Measurements from ENCODE around the gene PRR5L. TPM values are rescaled to one million over a fixed set of nuclear protein-coding genes. Genes with fewer than 3 reads are reported as not detected.

PRR5L gene
- total and polyA plus RNA-seq, 2 experiments from 2014 or later = 3.1 to 7.5 TPM

- 71% methylated on average over 3 of the region's 3 CpGs for WGBS (ENCODE audit: low lambda C conversion rate, missing lambda C conversion rate)
- TF ChIP-seq EZH2 (IDR thresholded peaks at IDR 0.05; ENCODE audit: borderline replicate concordance) (no peak), EZH2phosphoT487 (IDR thresholded peaks at IDR 0.05; ENCODE audit: low read depth, severe bottlenecking, unreplicated experiment) (no peak)
- TF ChIP-seq, protein P1, sequence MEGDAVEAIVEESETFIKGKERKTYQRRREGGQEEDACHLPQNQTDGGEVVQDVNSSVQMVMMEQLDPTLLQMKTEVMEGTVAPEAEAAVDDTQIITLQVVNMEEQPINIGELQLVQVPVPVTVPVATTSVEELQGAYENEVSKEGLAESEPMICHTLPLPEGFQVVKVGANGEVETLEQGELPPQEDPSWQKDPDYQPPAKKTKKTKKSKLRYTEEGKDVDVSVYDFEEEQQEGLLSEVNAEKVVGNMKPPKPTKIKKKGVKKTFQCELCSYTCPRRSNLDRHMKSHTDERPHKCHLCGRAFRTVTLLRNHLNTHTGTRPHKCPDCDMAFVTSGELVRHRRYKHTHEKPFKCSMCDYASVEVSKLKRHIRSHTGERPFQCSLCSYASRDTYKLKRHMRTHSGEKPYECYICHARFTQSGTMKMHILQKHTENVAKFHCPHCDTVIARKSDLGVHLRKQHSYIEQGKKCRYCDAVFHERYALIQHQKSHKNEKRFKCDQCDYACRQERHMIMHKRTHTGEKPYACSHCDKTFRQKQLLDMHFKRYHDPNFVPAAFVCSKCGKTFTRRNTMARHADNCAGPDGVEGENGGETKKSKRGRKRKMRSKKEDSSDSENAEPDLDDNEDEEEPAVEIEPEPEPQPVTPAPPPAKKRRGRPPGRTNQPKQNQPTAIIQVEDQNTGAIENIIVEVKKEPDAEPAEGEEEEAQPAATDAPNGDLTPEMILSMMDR (IDR thresholded peaks at IDR 0.05; ENCODE audit: poor library complexity) = no peak
These were observed 4.6 kb downstream of the PRR5L start for GRCh38 chr11:36300650-36301049.

GRCh38 chr11:36304351-36304750 is 8.3 kb downstream of the PRR5L start:
- no peak for DNase-seq (ENCODE audit: low spot score)
- no peak overlapping the region for H3K27ac ChIP-seq

More at GRCh38 chr11:36300650-36301049, 4.6 kb downstream of the PRR5L start:
- H3K9me3 ChIP-seq (ENCODE audit: low read depth) = no peaks in the 10 kb centered on the region
- H3K27ac ChIP-seq = no peak overlapping the region
- no peak overlapping the region for H2AFZ ChIP-seq
- no peak overlapping the region for H3K4me2 ChIP-seq
- peak; percentile 35 for DNase-seq (ENCODE audit: low spot score)
- H3K36me3 ChIP-seq (replicated peaks; ENCODE audit: insufficient read depth, low read depth) = no peaks in the 10 kb centered on the region
- no peaks in the 10 kb centered on the region for H3K79me2 ChIP-seq
- H3K27me3 ChIP-seq = no peaks in the 10 kb centered on the region
- H3K9me2 ChIP-seq (replicated peaks; ENCODE audit: insufficient read depth) = no peaks in the 10 kb centered on the region
- H3K4me1 ChIP-seq (ENCODE audit: insufficient read depth) = no peaks in the 10 kb centered on the region
- no peaks in the 10 kb centered on the region for H4K20me1 ChIP-seq (ENCODE audit: insufficient read depth, poor library complexity, severe bottlenecking)
- no peak overlapping the region for H3K4me3 ChIP-seq

GRCh38 chr11:36305047-36305446 is 9.0 kb downstream of the PRR5L start:
- no peak overlapping the region for H3K4me2 ChIP-seq
- TF ChIP-seq EZH2phosphoT487 (IDR thresholded peaks at IDR 0.05; ENCODE audit: low read depth, severe bottlenecking, unreplicated experiment) = no peak
- no peak for TF ChIP-seq EZH2 (IDR thresholded peaks at IDR 0.05; ENCODE audit: borderline replicate concordance)
- TF ChIP-seq, protein P1 (IDR thresholded peaks at IDR 0.05; ENCODE audit: poor library complexity) = no peak
- no peak overlapping the region for H3K27ac ChIP-seq
- no peak overlapping the region for H3K4me3 ChIP-seq
- no peaks in the 10 kb centered on the region for H3K27me3 ChIP-seq
- H2AFZ ChIP-seq = no peak overlapping the region
- no peak for DNase-seq (ENCODE audit: low spot score)
- no peaks in the 10 kb centered on the region for H3K79me2 ChIP-seq
- no peaks in the 10 kb centered on the region for H4K20me1 ChIP-seq (ENCODE audit: insufficient read depth, poor library complexity, severe bottlenecking)
- WGBS (ENCODE audit: low lambda C conversion rate, missing lambda C conversion rate) = 24% methylated on average over 1 of the region's 1 CpG
- H3K9me3 ChIP-seq (ENCODE audit: low read depth) = no peaks in the 10 kb centered on the region
- no peaks in the 10 kb centered on the region for H3K4me1 ChIP-seq (ENCODE audit: insufficient read depth)
- no peaks in the 10 kb centered on the region for H3K9me2 ChIP-seq (replicated peaks; ENCODE audit: insufficient read depth)
- no peaks in the 10 kb centered on the region for H3K36me3 ChIP-seq (replicated peaks; ENCODE audit: insufficient read depth, low read depth)

More at GRCh38 chr11:36304351-36304750, 8.3 kb downstream of the PRR5L start:
- H2AFZ ChIP-seq = no peak overlapping the region
- H3K36me3 ChIP-seq (replicated peaks; ENCODE audit: insufficient read depth, low read depth) = no peaks in the 10 kb centered on the region
- no peaks in the 10 kb centered on the region for H3K9me3 ChIP-seq (ENCODE audit: low read depth)
- WGBS (ENCODE audit: low lambda C conversion rate, missing lambda C conversion rate) = 58% methylated on average over 1 of the region's 1 CpG
- H4K20me1 ChIP-seq (ENCODE audit: insufficient read depth, poor library complexity, severe bottlenecking) = no peaks in the 10 kb centered on the region
- H3K27me3 ChIP-seq = no peaks in the 10 kb centered on the region
- H3K9me2 ChIP-seq (replicated peaks; ENCODE audit: insufficient read depth) = no peaks in the 10 kb centered on the region
- TF ChIP-seq, protein P1 (IDR thresholded peaks at IDR 0.05; ENCODE audit: poor library complexity) = no peak
- TF ChIP-seq EZH2 (IDR thresholded peaks at IDR 0.05; ENCODE audit: borderline replicate concordance) (no peak), EZH2phosphoT487 (IDR thresholded peaks at IDR 0.05; ENCODE audit: low read depth, severe bottlenecking, unreplicated experiment) (no peak)
- no peaks in the 10 kb centered on the region for H3K4me1 ChIP-seq (ENCODE audit: insufficient read depth)
- H3K79me2 ChIP-seq = no peaks in the 10 kb centered on the region
- H3K4me2 ChIP-seq = no peak overlapping the region
- no peak overlapping the region for H3K4me3 ChIP-seq

GRCh38 chr11:36306888-36307287 is 10.8 kb downstream of the PRR5L start:
- Histone ChIP-seq H3K9me2 (replicated peaks; ENCODE audit: insufficient read depth) (no peaks in the 10 kb centered on the region), H3K27me3 (no peaks in the 10 kb centered on the region), H3K79me2 (no peaks in the 10 kb centered on the region), H3K27ac (no peak overlapping the region), H2AFZ (no peak overlapping the region), H3K9me3 (ENCODE audit: low read depth) (no peaks in the 10 kb centered on the region), H3K4me3 (no peak overlapping the region), H4K20me1 (ENCODE audit: insufficient read depth, poor library complexity, severe bottlenecking) (no peaks in the 10 kb centered on the region), H3K4me1 (ENCODE audit: insufficient read depth) (no peaks in the 10 kb centered on the region), H3K36me3 (replicated peaks; ENCODE audit: insufficient read depth, low read depth) (no peaks in the 10 kb centered on the region), H3K4me2 (no peak overlapping the region)
- 40% methylated on average over 3 of the region's 3 CpGs for WGBS (ENCODE audit: low lambda C conversion rate, missing lambda C conversion rate)
- TF ChIP-seq, protein P1 (IDR thresholded peaks at IDR 0.05; ENCODE audit: poor library complexity) = peak; percentile 63
- TF ChIP-seq EZH2phosphoT487 (IDR thresholded peaks at IDR 0.05; ENCODE audit: low read depth, severe bottlenecking, unreplicated experiment) = no peak
- TF ChIP-seq EZH2 (IDR thresholded peaks at IDR 0.05; ENCODE audit: borderline replicate concordance) = no peak
- peak; percentile 68 for DNase-seq (ENCODE audit: low spot score)
